Gastrocnemius medialis (tissue), 4 donors: ENCODE results near the gene TBC1D3I.

Experiments
- POLR2A ChIP-seq, 2 donors: fragments of 450-650 bp; IDR thresholded peaks; one replicate each; pipeline ENCODE4 v1.6.1; 2017; ENCODE audit warnings: antibody characterized with exemption in 2 of 2, mild to moderate bottlenecking in 2 of 2, moderate library complexity in 2 of 2
- TF ChIP-seq, protein P1 (sequence below), 5 experiments: fragments of 450-650 bp in 3 of 5; fragments of 200-600 bp in 2 of 5; sonication (generic) in 2 of 5; IDR thresholded peaks in 4 of 5; conservative IDR thresholded peaks in 1 of 5; 1 replicate in 4 of 5; 2 replicates in 1 of 5; pipeline ENCODE4 v1.5.1; 2016 to 2019; ENCODE audit warnings: antibody characterized with exemption in 5 of 5, mild to moderate bottlenecking in 3 of 5, moderate library complexity in 3 of 5

DNA sequence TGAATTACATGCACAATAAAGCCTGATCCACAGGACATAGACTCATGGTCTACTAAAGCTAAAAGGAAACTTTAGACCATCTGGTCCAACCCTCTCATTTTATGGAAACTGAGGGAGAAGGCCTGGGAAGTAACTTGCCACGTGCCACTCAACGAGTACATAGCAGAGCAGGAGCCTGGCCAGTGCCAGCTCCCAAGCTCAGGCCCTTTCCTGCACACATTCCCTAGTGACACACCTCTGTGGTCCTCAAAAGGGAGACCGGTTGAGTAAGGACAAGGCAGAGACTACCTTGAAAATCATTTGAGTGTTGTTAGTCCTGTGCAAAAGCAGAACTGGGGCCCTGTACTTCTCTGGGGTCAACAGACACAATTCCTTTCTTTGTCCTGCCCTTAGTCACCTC is 50.7 kb downstream of the TBC1D3I start:
- TF ChIP-seq, protein P1, sequence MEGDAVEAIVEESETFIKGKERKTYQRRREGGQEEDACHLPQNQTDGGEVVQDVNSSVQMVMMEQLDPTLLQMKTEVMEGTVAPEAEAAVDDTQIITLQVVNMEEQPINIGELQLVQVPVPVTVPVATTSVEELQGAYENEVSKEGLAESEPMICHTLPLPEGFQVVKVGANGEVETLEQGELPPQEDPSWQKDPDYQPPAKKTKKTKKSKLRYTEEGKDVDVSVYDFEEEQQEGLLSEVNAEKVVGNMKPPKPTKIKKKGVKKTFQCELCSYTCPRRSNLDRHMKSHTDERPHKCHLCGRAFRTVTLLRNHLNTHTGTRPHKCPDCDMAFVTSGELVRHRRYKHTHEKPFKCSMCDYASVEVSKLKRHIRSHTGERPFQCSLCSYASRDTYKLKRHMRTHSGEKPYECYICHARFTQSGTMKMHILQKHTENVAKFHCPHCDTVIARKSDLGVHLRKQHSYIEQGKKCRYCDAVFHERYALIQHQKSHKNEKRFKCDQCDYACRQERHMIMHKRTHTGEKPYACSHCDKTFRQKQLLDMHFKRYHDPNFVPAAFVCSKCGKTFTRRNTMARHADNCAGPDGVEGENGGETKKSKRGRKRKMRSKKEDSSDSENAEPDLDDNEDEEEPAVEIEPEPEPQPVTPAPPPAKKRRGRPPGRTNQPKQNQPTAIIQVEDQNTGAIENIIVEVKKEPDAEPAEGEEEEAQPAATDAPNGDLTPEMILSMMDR (IDR thresholded peaks at IDR 0.05 in 4 of 5, conservative IDR thresholded peaks at IDR 0.05 in 1 of 5), result no peak
- TF ChIP-seq POLR2A (IDR thresholded peaks at IDR 0.05), result no peak
